Measurements from ENCODE around the gene GP5.

The GP5 gene

GRCh38 chr3:194346621-194347020 is 52.4 kb downstream of the GP5 start:
- DNase-seq: no peak

- no peak for DNase-seq
Observed at GRCh38 chr3:194346035-194346434, 53.0 kb downstream of the GP5 start.
